A549 (cell line): ENCODE measurements around the gene PDE8A.
"Not testable (repeated sequence)": the region's sequence is repeated elsewhere in the genome, so short reads cannot be mapped to it uniquely, and the experiment has no call there.

ENCODE experiments used
- CTCF ChIP-seq: fragments of >200 bp; sonication (Bioruptor Twin); formaldehyde crosslinking; IDR thresholded peaks from 3 replicates; pipeline ENCODE4 v1.5.1; 2016
- FOSL2 ChIP-seq, 2 experiments: fragments of 450-650 bp in 1 of 2; fragments of >200 bp in 1 of 2; sonication (Bioruptor Twin) in 1 of 2; formaldehyde crosslinking; IDR thresholded peaks; 2 replicates each; pipeline versions ENCODE4 v1.5.0 to v1.6.1; 2016 to 2020; ENCODE audit warnings: mild to moderate bottlenecking in 1 of 2, moderate library complexity in 1 of 2
- MAZ ChIP-seq: fragments of 150-350 bp; IDR thresholded peaks from 2 replicates; pipeline ENCODE4 v1.6.1; 2014; ENCODE audit warnings: antibody characterized with exemption, low read depth, low read length, borderline replicate concordance
- RFX5 ChIP-seq: fragments of 450-650 bp; IDR thresholded peaks from 2 replicates; pipeline ENCODE4 v1.7.1; 2014; ENCODE audit warnings: antibody characterized with exemption, mild to moderate bottlenecking, moderate library complexity

GRCh38 chr15:84996714-84997113 lies 15.1 kb downstream of the PDE8A start:
- TF ChIP-seq MAZ; CTCF; FOSL2 (IDR thresholded peaks at IDR 0.05); FOSL2 (CRISPR knock-in tag; IDR thresholded peaks at IDR 0.05); RFX5: not testable (repeated sequence)
